HG03280 (cell line): ENCODE measurements around the gene SCYGR4.
"Not testable (repeated sequence)": the region's sequence is repeated elsewhere in the genome, so short reads cannot be mapped to it uniquely, and the experiment has no call there.

ENCODE experiments used
- ATAC-seq: cut with Tn5 transposase; IDR thresholded peaks from one replicate; pipeline ENCODE4 v1.9.1; 2021; ENCODE audit warnings: mild to moderate bottlenecking, moderate library complexity; ENCODE audit not compliant: unreplicated experiment

Gene SCYGR4

DNA sequence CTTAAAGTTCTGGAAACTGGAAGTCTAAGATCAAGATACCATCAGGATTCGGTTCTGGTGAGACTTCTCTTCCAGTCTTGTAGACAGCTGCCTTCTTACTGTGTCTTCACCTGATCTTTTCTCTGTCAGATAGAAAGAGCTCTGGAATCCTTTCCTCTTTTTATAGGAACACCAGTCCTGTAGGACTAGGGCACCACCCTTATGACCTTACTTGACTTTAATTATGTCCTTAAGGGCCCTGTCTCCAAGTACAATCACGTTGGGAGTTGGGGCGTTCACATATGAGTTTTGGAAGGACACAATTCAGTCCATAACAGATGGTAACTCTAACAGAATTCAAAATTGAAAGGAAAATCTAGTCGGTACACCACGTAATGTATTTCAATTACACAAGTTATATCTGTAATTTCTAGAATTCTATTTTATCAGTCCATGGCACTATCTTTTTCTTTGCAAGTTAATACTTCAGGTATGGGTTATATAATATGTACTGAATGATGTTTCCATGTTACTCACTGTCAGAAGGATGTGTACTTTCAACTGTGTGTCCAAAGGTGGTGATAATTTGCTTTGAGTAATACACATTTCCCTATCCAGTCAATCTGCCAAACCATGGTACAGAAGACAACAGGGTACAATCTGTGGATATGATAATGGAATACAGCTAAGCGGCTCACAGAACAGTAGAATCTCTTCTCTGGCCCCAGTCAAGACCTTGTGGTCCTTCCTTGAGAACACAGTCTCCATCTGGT, 48.1 kb downstream of the SCYGR4 start:
- no peak for ATAC-seq

DNA sequence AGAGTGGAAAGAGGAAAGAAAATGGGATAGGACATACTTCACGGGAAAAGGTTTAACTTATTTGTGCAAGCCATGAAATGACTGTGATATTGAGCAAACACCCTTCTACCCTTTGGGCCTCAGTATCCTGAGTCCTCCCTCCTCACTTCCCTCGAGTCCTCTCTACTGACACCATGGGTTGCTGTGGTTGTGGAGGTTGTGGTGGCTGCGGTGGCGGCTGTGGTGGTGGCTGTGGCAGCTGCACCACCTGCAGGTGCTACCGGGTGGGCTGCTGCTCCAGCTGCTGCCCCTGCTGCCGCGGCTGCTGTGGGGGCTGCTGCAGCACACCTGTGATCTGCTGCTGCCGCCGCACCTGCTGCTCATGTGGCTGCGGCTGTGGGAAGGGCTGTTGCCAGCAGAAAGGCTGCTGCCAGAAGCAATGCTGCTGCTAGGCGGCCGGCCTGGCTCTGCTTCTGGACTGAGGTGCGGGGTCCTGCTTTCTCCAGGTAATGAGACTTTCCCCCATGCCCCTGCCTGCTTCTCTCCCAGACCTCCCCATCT, 49.4 kb downstream of the SCYGR4 start, which contains the start of gene SCYGR5:
Gene SCYGR5 (plus strand): TSS at position 174 of the 540 bp plus-strand sequence. CDS start 0 bp downstream, at position 174.
- not testable (repeated sequence) for ATAC-seq
